Left ventricle myocardium inferior (tissue), 1 donor: Measurements from ENCODE around the gene CIAPIN1. TPM values are rescaled to one million over a fixed set of nuclear protein-coding genes. Genes with fewer than 3 reads are reported as not detected.

Experiments used
- DNase-seq: peaks from one replicate; pipeline ENCODE4 v3.0.0-alpha.2; 2020
- H3K27ac ChIP-seq: fragments of 200-600 bp; replicated peaks from 2 replicates; pipeline ENCODE4 v1.8.0; 2021
- H3K27me3 ChIP-seq: fragments of 200-600 bp; 2 replicates; pipeline ENCODE4 v1.8.0; 2021; ENCODE audit warnings: low read depth
- H3K36me3 ChIP-seq: fragments of 200-600 bp; 2 replicates; pipeline ENCODE4 v1.8.0; 2021
- H3K4me1 ChIP-seq: fragments of 200-600 bp; 2 replicates; pipeline ENCODE4 v1.8.0; 2021
- H3K4me3 ChIP-seq: fragments of 200-600 bp; 2 replicates; pipeline ENCODE4 v1.8.0; 2021; ENCODE audit warnings: mild to moderate bottlenecking, moderate library complexity
- H3K9me3 ChIP-seq: fragments of 200-600 bp; replicated peaks from 2 replicates; pipeline ENCODE4 v1.8.0; 2021
- intact Hi-C: fragments of 100-400 bp; cut with micrococcal nuclease; formaldehyde crosslinking; loops from one replicate; pipeline ENCODE4 v1.11.0; 2022
- total RNA-seq: library from RNA; stranded (reverse); fragmentation: NEBNext Ultra II Directional; extraction: Animal tissue kit (Norgen Biotek cat#: 25700); gene quantifications from one replicate; pipeline ENCODE4 v1.2.1, GENCODE V29; 2021
- TF ChIP-seq, protein P1 (sequence below): fragments of 200-600 bp; IDR thresholded peaks from 2 replicates; pipeline ENCODE4 v1.8.0; 2021; ENCODE audit warnings: antibody characterized with exemption, mild to moderate bottlenecking, borderline replicate concordance
- donor health status: DM: no; HTN: yes; CAD: no; lungs with severe emphysema.

Gene CIAPIN1
- total RNA-seq, 1 donor from 2014 or later = 43.2 TPM

DNA sequence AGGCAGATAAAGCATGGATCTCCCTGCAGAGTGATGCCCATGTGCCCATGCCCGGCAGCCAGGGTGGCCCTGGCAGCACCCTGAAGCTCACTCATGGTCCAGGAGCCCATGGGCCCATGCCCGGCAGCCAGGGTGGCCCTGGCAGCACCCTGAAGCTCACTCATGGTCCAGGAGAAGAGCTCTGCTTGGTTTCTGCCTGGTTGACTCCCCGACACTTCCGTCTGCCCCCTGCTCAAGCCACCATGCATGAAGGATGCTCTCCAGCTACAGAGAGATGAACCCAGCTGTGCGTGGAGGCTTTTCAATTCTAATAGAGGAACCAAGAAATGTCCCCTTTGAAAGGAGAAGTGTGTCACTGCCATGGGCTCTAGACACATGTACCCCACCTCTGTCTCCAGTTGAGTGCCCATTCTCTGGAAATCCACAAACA lies 33.9 kb downstream of the CIAPIN1 start:
- Histone ChIP-seq H3K27me3 (no peaks in the 10 kb centered on the region), H3K4me3 (no peak overlapping the region), H3K4me1 (peaks cover 44% of the 10 kb centered on the region), H3K36me3 (no peaks in the 10 kb centered on the region), H3K9me3 (no peaks in the 10 kb centered on the region), H3K27ac (no peak overlapping the region)
- TF ChIP-seq, protein P1, sequence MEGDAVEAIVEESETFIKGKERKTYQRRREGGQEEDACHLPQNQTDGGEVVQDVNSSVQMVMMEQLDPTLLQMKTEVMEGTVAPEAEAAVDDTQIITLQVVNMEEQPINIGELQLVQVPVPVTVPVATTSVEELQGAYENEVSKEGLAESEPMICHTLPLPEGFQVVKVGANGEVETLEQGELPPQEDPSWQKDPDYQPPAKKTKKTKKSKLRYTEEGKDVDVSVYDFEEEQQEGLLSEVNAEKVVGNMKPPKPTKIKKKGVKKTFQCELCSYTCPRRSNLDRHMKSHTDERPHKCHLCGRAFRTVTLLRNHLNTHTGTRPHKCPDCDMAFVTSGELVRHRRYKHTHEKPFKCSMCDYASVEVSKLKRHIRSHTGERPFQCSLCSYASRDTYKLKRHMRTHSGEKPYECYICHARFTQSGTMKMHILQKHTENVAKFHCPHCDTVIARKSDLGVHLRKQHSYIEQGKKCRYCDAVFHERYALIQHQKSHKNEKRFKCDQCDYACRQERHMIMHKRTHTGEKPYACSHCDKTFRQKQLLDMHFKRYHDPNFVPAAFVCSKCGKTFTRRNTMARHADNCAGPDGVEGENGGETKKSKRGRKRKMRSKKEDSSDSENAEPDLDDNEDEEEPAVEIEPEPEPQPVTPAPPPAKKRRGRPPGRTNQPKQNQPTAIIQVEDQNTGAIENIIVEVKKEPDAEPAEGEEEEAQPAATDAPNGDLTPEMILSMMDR = no peak
- intact Hi-C loops = no loop called here
- no peak for DNase-seq

DNA sequence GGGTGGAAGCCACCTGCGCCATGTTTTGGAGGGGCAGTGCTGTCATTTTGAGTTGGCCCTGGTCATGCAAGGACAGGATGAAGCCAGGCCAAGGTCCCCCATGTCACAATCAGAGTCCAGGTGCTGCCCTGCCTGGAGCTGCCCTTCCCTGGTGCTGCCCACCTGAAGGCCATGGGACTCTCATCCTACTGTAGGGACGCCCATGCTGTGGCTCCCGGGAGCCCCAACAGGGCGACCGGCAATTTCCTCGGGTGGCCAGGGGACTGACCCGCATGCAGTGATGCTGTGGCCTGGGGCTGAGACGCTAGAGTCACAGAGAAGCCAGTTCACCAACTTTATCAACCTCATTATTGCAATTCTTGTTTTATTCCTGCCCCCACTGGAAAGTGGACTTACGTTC lies 34.6 kb downstream of the CIAPIN1 start:
- no peaks in the 10 kb centered on the region for H3K27me3 ChIP-seq
- intact Hi-C loops = no loop called here
- no peak overlapping the region for H3K4me3 ChIP-seq
- H3K9me3 ChIP-seq = no peaks in the 10 kb centered on the region
- DNase-seq = no peak
- H3K4me1 ChIP-seq = peaks cover 38% of the 10 kb centered on the region
- H3K27ac ChIP-seq = no peak overlapping the region
- no peaks in the 10 kb centered on the region for H3K36me3 ChIP-seq
- TF ChIP-seq, protein P1 = no peak

DNA sequence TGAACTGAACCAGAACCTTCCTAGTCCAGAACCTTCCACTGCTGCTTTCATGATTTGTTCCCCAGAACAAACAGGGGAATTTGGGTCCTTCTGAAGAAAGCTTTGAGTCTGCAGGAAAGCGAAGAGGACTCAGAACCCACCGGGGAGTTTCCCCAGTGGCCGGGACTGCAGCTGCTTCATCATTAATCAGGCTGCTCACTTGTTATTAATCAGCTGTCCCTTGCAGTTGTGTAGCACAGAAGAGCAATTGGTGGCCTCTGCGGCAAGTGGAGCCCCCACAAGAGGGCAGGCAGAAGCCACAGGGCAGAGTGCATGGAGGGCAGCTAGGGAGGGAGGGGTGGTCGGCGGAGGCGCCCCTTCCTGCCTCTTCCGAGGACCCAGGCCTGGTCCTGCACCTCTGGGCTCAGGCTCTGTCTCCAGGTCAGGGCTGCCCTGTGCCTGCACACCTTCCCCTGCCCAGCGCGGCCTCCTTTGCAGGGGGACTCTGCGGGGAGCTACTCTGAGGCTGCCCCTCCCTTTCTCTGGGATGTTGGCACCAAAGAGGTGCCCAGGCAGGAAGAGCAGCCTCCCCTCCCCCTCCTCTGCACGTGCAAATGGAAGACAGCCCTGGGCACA lies 35.7 kb downstream of the CIAPIN1 start:
- H3K9me3 ChIP-seq = no peaks in the 10 kb centered on the region
- no peaks in the 10 kb centered on the region for H3K36me3 ChIP-seq
- peaks cover 27% of the 10 kb centered on the region for H3K4me1 ChIP-seq
- TF ChIP-seq, protein P1 = no peak
- intact Hi-C loops = no loop called here
- no peak overlapping the region for H3K4me3 ChIP-seq
- no peaks in the 10 kb centered on the region for H3K27me3 ChIP-seq
- no peak for DNase-seq
- no peak overlapping the region for H3K27ac ChIP-seq

DNA sequence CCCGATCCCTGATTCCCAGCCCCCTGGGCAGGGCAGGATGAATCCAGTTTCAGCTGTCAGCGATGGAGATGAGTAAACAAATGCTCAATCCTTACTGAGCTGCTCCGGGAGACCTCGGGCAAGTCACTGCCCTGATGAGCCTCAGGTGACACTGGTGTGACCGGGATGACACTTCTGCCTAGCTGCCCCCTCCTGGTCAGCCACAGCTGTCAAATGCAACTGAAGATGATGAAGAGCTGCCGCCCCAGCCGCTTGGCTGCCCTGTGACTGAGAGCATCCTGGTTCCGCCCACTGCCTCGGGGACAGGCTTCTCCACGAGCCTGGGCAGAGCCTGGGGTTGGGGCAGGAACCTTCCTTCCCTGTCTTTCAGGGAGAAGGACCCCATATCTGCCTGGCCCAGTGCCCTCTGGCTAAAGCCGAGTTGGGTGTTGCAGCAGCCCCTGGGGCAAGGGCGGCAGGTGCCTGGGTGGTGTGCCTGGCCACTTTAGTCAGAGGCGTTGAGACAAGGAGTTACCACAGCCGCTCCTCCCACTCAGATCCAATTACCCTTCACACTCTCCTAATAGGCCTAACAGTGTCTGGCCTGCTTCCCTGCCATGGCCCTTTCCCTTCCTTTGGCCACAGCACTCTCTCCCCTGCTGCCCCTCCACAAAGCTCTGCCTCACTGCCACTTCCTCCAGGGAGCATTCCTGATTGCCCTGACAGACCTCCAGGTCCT lies 37.2 kb downstream of the CIAPIN1 start:
- H3K27ac ChIP-seq = peak overlapping the region; percentile 82
- H3K4me1 ChIP-seq = peaks cover 24% of the 10 kb centered on the region
- H3K4me3 ChIP-seq = no peak overlapping the region
- no peaks in the 10 kb centered on the region for H3K36me3 ChIP-seq
- H3K9me3 ChIP-seq = no peaks in the 10 kb centered on the region
- no peaks in the 10 kb centered on the region for H3K27me3 ChIP-seq
- intact Hi-C loops = no loop called here
- DNase-seq = no peak
- TF ChIP-seq, protein P1 = no peak

DNA sequence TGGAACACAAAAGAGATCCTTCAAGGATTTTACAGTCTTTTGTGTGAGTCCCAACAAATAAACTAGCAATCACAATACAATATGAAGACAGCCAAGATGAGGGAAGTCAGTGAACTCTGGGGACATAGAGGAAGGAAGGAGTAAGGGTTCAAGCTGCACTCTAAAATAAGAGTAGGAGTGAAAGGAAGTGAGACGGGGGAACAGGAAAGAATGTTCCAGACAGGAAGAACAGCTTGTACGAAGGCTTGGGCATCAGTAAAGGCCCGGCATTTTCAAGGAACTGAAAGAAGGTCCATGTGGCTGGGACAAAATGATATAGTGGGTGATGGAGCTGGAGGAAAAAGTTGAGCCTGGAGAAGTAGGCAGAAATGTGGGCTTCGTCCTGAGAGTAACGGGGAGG lies 38.1 kb downstream of the CIAPIN1 start:
- Histone ChIP-seq H3K27ac (peak overlapping the region; percentile 82), H3K27me3 (no peaks in the 10 kb centered on the region), H3K4me1 (peaks cover 24% of the 10 kb centered on the region), H3K36me3 (no peaks in the 10 kb centered on the region), H3K4me3 (no peak overlapping the region), H3K9me3 (no peaks in the 10 kb centered on the region)
- TF ChIP-seq, protein P1 = no peak
- DNase-seq = no peak
- intact Hi-C loops = no loop called here
